GM13976 (cell line): ENCODE data around the gene FLNC.
A peak's percentile ranks its signal among the peaks of the same experiment; 100 is the strongest.

Experiments used
- DNase-seq: peaks from one replicate; pipeline ENCODE4 v3.0.0; 2012; ENCODE audit warnings: low spot score
- CTCF ChIP-seq: IDR thresholded peaks from 2 replicates; pipeline ENCODE4 v1.5.1; 2012; ENCODE audit warnings: borderline replicate concordance, mild to moderate bottlenecking; ENCODE audit not compliant: insufficient read depth; ENCODE audit errors: extremely low read depth, missing control alignments, control extremely low read depth
- in situ Hi-C: fragments of 300-500 bp; cut with MboI; formaldehyde crosslinking; loops from one replicate; pipeline ENCODE4 v1.12.0; 2022; ENCODE audit warnings: low sequenced_read_pairs, mixed read lengths, inconsistent platforms; ENCODE audit not compliant: unreplicated experiment

Gene FLNC

GRCh38 chr7:128826512-128826911 is 3.7 kb upstream of the FLNC start:
- TF ChIP-seq CTCF = no peak
- DNase-seq = no peak
- in situ Hi-C loops = no loop called here

GRCh38 chr7:128826916-128827247 is 3.3 kb upstream of the FLNC start:
- DNase-seq = no peak
- in situ Hi-C loops = no loop called here
- no peak for TF ChIP-seq CTCF

- in situ Hi-C loops = no loop called here
- DNase-seq = no peak
- no peak for TF ChIP-seq CTCF
Measured at GRCh38 chr7:128827248-128827958, 2.8 kb upstream of the FLNC start.

GRCh38 chr7:128827971-128828711 is 2.1 kb upstream of the FLNC start:
- in situ Hi-C loops = no loop called here
- peak; percentile 25 for DNase-seq
- no peak for TF ChIP-seq CTCF

- no peak for TF ChIP-seq CTCF
- in situ Hi-C loops = no loop called here
- DNase-seq = peak; percentile 34
Measured at GRCh38 chr7:128829391-128830166, 627 bp upstream of the FLNC start.

GRCh38 chr7:128831178-128831993 is 1.2 kb downstream of the FLNC start:
- in situ Hi-C loops = no loop called here
- peak; percentile 67 for DNase-seq
- TF ChIP-seq CTCF = no peak
